Epithelial cell of esophagus (primary cell): ENCODE results near the gene PFN3.

Source experiments
- DNase-seq: peaks from one replicate; pipeline ENCODE4 v3.0.0; 2010; ENCODE audit warnings: low read depth
- H3K4me3 ChIP-seq: 2 replicates; pipeline ENCODE4 v1.5.1; 2011; ENCODE audit warnings: mild to moderate bottlenecking, low read length, control low read depth
- CTCF ChIP-seq: IDR thresholded peaks from 2 replicates; pipeline ENCODE4 v1.5.1; 2011; ENCODE audit warnings: low read depth, mild to moderate bottlenecking, low read length, control low read depth, inconsistent platforms; ENCODE audit not compliant: insufficient read depth; ENCODE audit errors: missing control alignments

PFN3 gene

GRCh38 chr5:177389241-177390169, 11.0 kb downstream of the PFN3 start:
- peak; percentile 96 for DNase-seq
- TF ChIP-seq CTCF: no peak
- no peak overlapping the region for H3K4me3 ChIP-seq

GRCh38 chr5:177388521-177389052, 11.9 kb downstream of the PFN3 start:
- DNase-seq: peak; percentile 91
- H3K4me3 ChIP-seq: no peak overlapping the region
- no peak for TF ChIP-seq CTCF

- no peak for TF ChIP-seq CTCF
- no peak overlapping the region for H3K4me3 ChIP-seq
- no peak for DNase-seq
These were observed 13.1 kb downstream of the PFN3 start for GRCh38 chr5:177387405-177387804.

- no peak for TF ChIP-seq CTCF
- DNase-seq: no peak
- no peak overlapping the region for H3K4me3 ChIP-seq
These were observed 13.9 kb downstream of the PFN3 start for GRCh38 chr5:177386542-177386941.

- no peak for DNase-seq
- no peak overlapping the region for H3K4me3 ChIP-seq
- no peak for TF ChIP-seq CTCF
These were observed 14.7 kb downstream of the PFN3 start for GRCh38 chr5:177385720-177386119.

GRCh38 chr5:177384134-177384533, 16.3 kb downstream of the PFN3 start, which contains the start of gene SLC34A1:
SLC34A1 (plus strand) TSS chr5:177384434; CDS start chr5:177385742, 1,308 bp downstream.
- no peak for TF ChIP-seq CTCF
- H3K4me3 ChIP-seq: no peak within 1 kb of the TSS
- DNase-seq: no peak
